ENCODE data around the gene NUDC.

NUDC gene

DNA sequence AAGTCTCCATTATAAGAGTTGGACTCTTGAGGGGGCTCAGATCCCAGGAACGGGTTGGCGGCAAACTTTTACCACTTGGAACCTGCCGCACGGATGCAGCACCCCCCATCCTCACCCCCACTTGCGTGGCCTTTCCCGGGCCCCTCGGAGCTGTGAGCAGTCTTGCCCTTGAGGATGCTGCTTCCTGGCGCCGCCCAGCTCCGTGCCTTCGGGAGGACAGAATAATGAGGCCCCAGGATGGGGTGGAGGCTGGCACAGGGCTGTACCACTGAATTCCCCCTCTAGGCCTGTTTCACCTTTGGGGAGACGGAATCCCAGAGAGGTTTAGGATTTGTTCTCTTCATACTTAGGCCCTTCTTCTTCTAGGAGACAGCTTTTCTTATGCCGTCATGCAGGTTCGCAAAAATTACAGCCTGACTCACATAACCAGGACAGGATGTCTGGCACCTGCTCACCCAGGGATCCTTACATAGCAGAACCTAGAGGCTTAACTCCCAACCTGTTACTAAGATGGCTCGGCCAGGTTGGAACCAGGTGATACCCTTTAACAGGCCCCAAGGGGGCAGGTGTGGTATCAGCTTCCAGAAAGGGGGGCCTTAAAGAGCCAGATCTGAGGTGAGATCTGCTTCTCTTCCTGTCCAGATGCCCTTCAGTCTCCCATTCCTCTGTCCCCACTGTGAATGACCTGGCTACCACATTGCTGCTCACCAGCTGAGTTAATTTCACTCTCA, 73.4 kb downstream of the NUDC start:
- Histone ChIP-seq H4K91ac (ENCODE audit: low read depth, low read length, poor library complexity) (no peak overlapping the region), H2BK12ac (ENCODE audit: low read length) (no peak overlapping the region), H3K9me3 (replicated peaks in 1 of 2; ENCODE audit: control insufficient read depth in 2 of 2, insufficient read depth in 1 of 2, low read depth in 1 of 2, low read length in 2 of 2) (no peaks in the 10 kb centered on the region), H2BK5ac (ENCODE audit: low read length) (no peak overlapping the region), H3K14ac (ENCODE audit: low read length) (no peak overlapping the region), H3K4me3 (ENCODE audit: low read length in 2 of 2) (peak overlapping the region; percentile 55 to 81), H3K27ac (replicated peaks; ENCODE audit: low read length) (no peak overlapping the region), H3K18ac (ENCODE audit: low read length) (no peak overlapping the region), H2BK120ac (ENCODE audit: low read depth, low read length) (no peak overlapping the region), H3K79me1 (ENCODE audit: low read depth, low read length) (no peaks in the 10 kb centered on the region), H3K27me3 (ENCODE audit: control insufficient read depth in 3 of 3, insufficient read depth in 3 of 3, low read depth in 1 of 3, low read length in 3 of 3) (peaks cover 5 to 53% (median 16%) of the 10 kb centered on the region in 3 experiments), H3K9ac (ENCODE audit: low read depth, low read length, poor library complexity) (no peak overlapping the region), H4K8ac (ENCODE audit: low read depth, low read length) (no peak overlapping the region), H2AFZ (ENCODE audit: low read length) (peak overlapping the region; percentile 88), H3K4ac (ENCODE audit: low read length) (no peak overlapping the region), H2AK5ac (ENCODE audit: low read depth, low read length) (no peak overlapping the region), H3K4me1 (ENCODE audit: control insufficient read depth in 2 of 2, insufficient read depth in 1 of 2, low read depth in 1 of 2, low read length in 2 of 2) (peaks cover 18 to 37% of the 10 kb centered on the region in 2 donors), H2BK15ac (ENCODE audit: low read length) (no peak overlapping the region), H3K4me2 (ENCODE audit: insufficient read depth, low read length, poor library complexity, severe bottlenecking) (peak overlapping the region; percentile 96), H3K23ac (ENCODE audit: low read depth, low read length, poor library complexity) (peak overlapping the region; percentile 6), H3K36me3 (replicated peaks in 1 of 2; ENCODE audit: control insufficient read depth in 2 of 2, insufficient read depth in 2 of 2, low read length in 2 of 2) (peaks cover 0 to 2% of the 10 kb centered on the region in 2 donors)
- DNase-seq (ENCODE audit: low spot score): no peak
- no CpG with 5 or more reads among the region's 15 CpGs for WGBS, 2 donors (ENCODE audit: extremely low coverage in 2 of 2, insufficient read length in 2 of 2, insufficient replicate concordance in 1 of 2)

DNA sequence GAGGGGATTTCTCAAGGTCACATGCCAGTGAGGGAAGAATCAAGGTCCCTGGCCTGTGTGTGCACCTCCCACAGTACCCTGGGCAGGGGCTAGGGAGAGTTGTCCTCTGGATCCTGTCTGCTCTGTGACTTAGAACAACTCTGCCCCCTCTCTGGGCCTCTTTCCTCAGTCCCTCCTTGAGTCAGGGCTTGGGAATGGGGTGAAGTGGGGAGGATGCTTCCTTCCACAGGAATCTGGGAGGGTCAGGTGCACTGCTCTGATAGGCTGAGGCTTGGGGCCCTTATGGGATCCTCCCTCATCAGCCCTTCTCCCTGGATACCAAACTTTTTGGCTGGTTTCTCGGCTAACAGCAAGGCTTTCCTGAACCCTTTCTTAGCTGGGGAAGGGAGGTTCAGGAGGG, 74.5 kb downstream of the NUDC start:
- no peak overlapping the region for H2AK5ac ChIP-seq (ENCODE audit: low read depth, low read length)
- no CpG with 5 or more reads among the region's 1 CpG for WGBS, 2 donors (ENCODE audit: extremely low coverage in 2 of 2, insufficient read length in 2 of 2, insufficient replicate concordance in 1 of 2)
- H3K27ac ChIP-seq (replicated peaks; ENCODE audit: low read length): no peak overlapping the region
- H3K4me2 ChIP-seq (ENCODE audit: insufficient read depth, low read length, poor library complexity, severe bottlenecking): no peak overlapping the region
- no peaks in the 10 kb centered on the region for H3K9me3 ChIP-seq (replicated peaks in 1 of 2; ENCODE audit: control insufficient read depth in 2 of 2, insufficient read depth in 1 of 2, low read depth in 1 of 2, low read length in 2 of 2)
- H3K4me3 ChIP-seq (ENCODE audit: low read length in 2 of 2): no peak overlapping the region
- peaks cover 5 to 52% (median 11%) of the 10 kb centered on the region in 3 experiments for H3K27me3 ChIP-seq (ENCODE audit: control insufficient read depth in 3 of 3, insufficient read depth in 3 of 3, low read depth in 1 of 3, low read length in 3 of 3)
- no peak overlapping the region for H2BK15ac ChIP-seq (ENCODE audit: low read length)
- H3K23ac ChIP-seq (ENCODE audit: low read depth, low read length, poor library complexity): no peak overlapping the region
- H4K8ac ChIP-seq (ENCODE audit: low read depth, low read length): no peak overlapping the region
- no peak for DNase-seq (ENCODE audit: low spot score)
- no peak overlapping the region for H3K4ac ChIP-seq (ENCODE audit: low read length)
- no peak overlapping the region for H4K91ac ChIP-seq (ENCODE audit: low read depth, low read length, poor library complexity)
- H2BK12ac ChIP-seq (ENCODE audit: low read length): no peak overlapping the region
- H3K18ac ChIP-seq (ENCODE audit: low read length): no peak overlapping the region
- H3K9ac ChIP-seq (ENCODE audit: low read depth, low read length, poor library complexity): no peak overlapping the region
- no peak overlapping the region for H3K14ac ChIP-seq (ENCODE audit: low read length)
- H3K4me1 ChIP-seq (ENCODE audit: control insufficient read depth in 2 of 2, insufficient read depth in 1 of 2, low read depth in 1 of 2, low read length in 2 of 2): peaks cover 24 to 47% of the 10 kb centered on the region in 2 donors
- H2AFZ ChIP-seq (ENCODE audit: low read length): no peak overlapping the region
- no peak overlapping the region for H2BK5ac ChIP-seq (ENCODE audit: low read length)
- no peak overlapping the region for H2BK120ac ChIP-seq (ENCODE audit: low read depth, low read length)
- no peaks in the 10 kb centered on the region for H3K79me1 ChIP-seq (ENCODE audit: low read depth, low read length)
- peaks cover 0 to 2% of the 10 kb centered on the region in 2 donors for H3K36me3 ChIP-seq (replicated peaks in 1 of 2; ENCODE audit: control insufficient read depth in 2 of 2, insufficient read depth in 2 of 2, low read length in 2 of 2)

Data from neuronal stem cell (in vitro differentiated cells).